Heart left ventricle (tissue), 13 donors: Measurements from ENCODE around the gene ABTB2.

Source experiments
- CTCF ChIP-seq, 12 donors: fragments of 200-600 bp; sonication (generic) in 4 of 12; IDR thresholded peaks; one replicate each; pipeline versions ENCODE4 v1.5.0 to v1.8.0; 2018 to 2022; ENCODE audit warnings: antibody characterized with exemption in 12 of 12, mild to moderate bottlenecking in 5 of 12
- POLR2A ChIP-seq, 2 donors: fragments of 450-650 bp; IDR thresholded peaks; one replicate each; pipeline ENCODE4 v1.6.1; 2017; ENCODE audit warnings: antibody characterized with exemption in 2 of 2, mild to moderate bottlenecking in 2 of 2, moderate library complexity in 2 of 2
- donor health status: ischemic (EF 13 %, LVEDD 7.1; RV severe dilation, severe dysfunction).
- donor health status: DM: no; HTN: yes; CAD: no.
- donor health status: DM: no; HTN: no; CAD: no.
- donor health status: ischemic (EF 25% LVEDD 6.9; RV normal size, moderate dysfunction).
- donor health status: ischemic (EF 25% LVEDD 5.7; RV mildly dilated, moderate dysfunction).
- donor health status: ischemic (EF 35%, LVEDD 5.7; RV mildly dilated, moderate dysfunction).
- donor health status: nonischemic (EF 11% LVEDD 7.7; RV severe dilation, severe dysfunction).
- donor health status: DM: yes; HTN: yes; CAD: no.
- donor health status: PGD.
- donor health status: ischemic (EF 29% LVEDD 5.4; RV normal size, mild dysfunction).
- donor health status: nonischemic (EF 23%, LVEDD 6.1; RV moderate dilation, normal function).

- TF ChIP-seq CTCF (IDR thresholded peaks at IDR 0.05) (no peak), POLR2A (IDR thresholded peaks at IDR 0.05) (no peak)
Measured at GRCh38 chr11:34212566-34212965, 145.2 kb downstream of the ABTB2 start.
